Activated CD8-positive, alpha-beta memory T cell treated with anti-CD3 and anti-CD28 coated beads, Interleukin-2, amount 10 ng/mL, durations not matched to agents 7 days and 5 days (primary cell): Measurements from ENCODE around the gene ABCA12. TPM values are rescaled to one million over a fixed set of nuclear protein-coding genes. Genes with fewer than 3 reads are reported as not detected.

ENCODE experiments used
- ATAC-seq: fragments of 150-1000 bp; cut with Tn5 transposase; one replicate; pipeline ENCODE4 v1.10.0; 2021; ENCODE audit warnings: moderate library complexity
- CTCF ChIA-PET: fragments of 350-600 bp; sonication (Branson Sonifier 250); formaldehyde crosslinking; loops from one replicate; lab custom pipeline; 2021; ENCODE audit warnings: antibody characterized with exemption; lab: Charles Lee
- DNase-seq: peaks from one replicate; pipeline ENCODE4 v3.0.0-alpha.2; 2020
- H3K27ac Mint-ChIP-seq: one replicate; pipeline ENCODE4 v1.8.0; 2021; ENCODE audit warnings: mild to moderate bottlenecking, mixed read lengths
- H3K27me3 Mint-ChIP-seq: one replicate; pipeline ENCODE4 v1.8.0; 2021; ENCODE audit warnings: mixed read lengths
- H3K36me3 Mint-ChIP-seq: one replicate; pipeline ENCODE4 v1.8.0; 2021; ENCODE audit warnings: mild to moderate bottlenecking, mixed read lengths
- H3K4me1 Mint-ChIP-seq: one replicate; pipeline ENCODE4 v1.8.0; 2021; ENCODE audit warnings: mixed read lengths
- H3K4me3 Mint-ChIP-seq: one replicate; pipeline ENCODE4 v1.8.0; 2021; ENCODE audit warnings: mild to moderate bottlenecking, moderate library complexity, mixed read lengths
- H3K9me3 Mint-ChIP-seq: one replicate; pipeline ENCODE4 v1.8.0; 2022; ENCODE audit warnings: low read depth, mixed read lengths
- total RNA-seq, 2 experiments: library from RNA; stranded (reverse); gene quantifications; one replicate each; pipeline ENCODE4 v1.2.3, GENCODE V29; 2021

The ABCA12 gene
- total RNA-seq, 2 experiments from 2014 or later = not detected

GRCh38 chr2:215003001-215003400, 135.4 kb downstream of the ABCA12 start:
- CTCF ChIA-PET = no interaction called here
- Mint-ChIP-seq H3K36me3 (no peaks in the 10 kb centered on the region), H3K27me3 (peaks cover 6% of the 10 kb centered on the region), H3K9me3 (no peaks in the 10 kb centered on the region), H3K4me3 (no peak overlapping the region), H3K4me1 (no peaks in the 10 kb centered on the region), H3K27ac (no peak overlapping the region)
- DNase-seq = no peak
- no peak for ATAC-seq

GRCh38 chr2:215002500-215002899, 135.9 kb downstream of the ABCA12 start:
- H3K27me3 Mint-ChIP-seq = peaks cover 6% of the 10 kb centered on the region
- no peaks in the 10 kb centered on the region for H3K4me1 Mint-ChIP-seq
- no peak overlapping the region for H3K4me3 Mint-ChIP-seq
- ATAC-seq = no peak
- no peak for DNase-seq
- H3K27ac Mint-ChIP-seq = no peak overlapping the region
- CTCF ChIA-PET = no interaction called here
- H3K36me3 Mint-ChIP-seq = no peaks in the 10 kb centered on the region
- H3K9me3 Mint-ChIP-seq = no peaks in the 10 kb centered on the region

GRCh38 chr2:215000721-215001120, 137.7 kb downstream of the ABCA12 start:
- Mint-ChIP-seq H3K4me1 (no peaks in the 10 kb centered on the region), H3K4me3 (no peak overlapping the region), H3K36me3 (no peaks in the 10 kb centered on the region), H3K9me3 (no peaks in the 10 kb centered on the region), H3K27ac (no peak overlapping the region), H3K27me3 (peaks cover 3% of the 10 kb centered on the region)
- DNase-seq = no peak
- ATAC-seq = no peak
- CTCF ChIA-PET = no interaction called here

- H3K4me1 Mint-ChIP-seq = no peaks in the 10 kb centered on the region
- DNase-seq (no peak), ATAC-seq (no peak)
- H3K27me3 Mint-ChIP-seq = peaks cover 3% of the 10 kb centered on the region
- H3K36me3 Mint-ChIP-seq = no peaks in the 10 kb centered on the region
- no peak overlapping the region for H3K4me3 Mint-ChIP-seq
- H3K27ac Mint-ChIP-seq = no peak overlapping the region
- CTCF ChIA-PET = no interaction called here
- no peaks in the 10 kb centered on the region for H3K9me3 Mint-ChIP-seq
Observed at GRCh38 chr2:214995926-214996670, 142.3 kb downstream of the ABCA12 start.

DNA sequence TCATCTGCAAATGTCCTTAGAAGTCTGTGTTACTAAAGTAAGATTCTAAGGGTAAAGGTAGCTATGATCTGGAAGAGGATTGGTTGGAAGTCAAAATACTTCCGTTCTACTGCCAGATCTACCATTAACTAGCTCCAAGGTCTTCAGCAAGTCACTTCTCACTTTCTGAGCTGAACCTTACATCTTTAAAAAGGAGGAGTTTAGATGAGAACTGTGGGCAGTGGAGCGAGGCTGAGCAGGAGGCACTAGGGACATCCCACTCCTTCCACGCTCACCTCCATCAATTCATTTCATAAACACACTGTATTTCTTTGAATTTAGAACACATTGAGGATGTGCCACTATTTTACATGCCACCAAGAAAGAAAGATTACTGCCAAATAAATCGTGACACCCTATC, 143.0 kb downstream of the ABCA12 start:
- H3K27me3 Mint-ChIP-seq = peaks cover under 1% of the 10 kb centered on the region
- ATAC-seq = no peak
- H3K4me3 Mint-ChIP-seq = no peak overlapping the region
- DNase-seq = no peak
- H3K9me3 Mint-ChIP-seq = no peaks in the 10 kb centered on the region
- CTCF ChIA-PET = no interaction called here
- no peaks in the 10 kb centered on the region for H3K4me1 Mint-ChIP-seq
- H3K36me3 Mint-ChIP-seq = no peaks in the 10 kb centered on the region
- H3K27ac Mint-ChIP-seq = no peak overlapping the region

DNA sequence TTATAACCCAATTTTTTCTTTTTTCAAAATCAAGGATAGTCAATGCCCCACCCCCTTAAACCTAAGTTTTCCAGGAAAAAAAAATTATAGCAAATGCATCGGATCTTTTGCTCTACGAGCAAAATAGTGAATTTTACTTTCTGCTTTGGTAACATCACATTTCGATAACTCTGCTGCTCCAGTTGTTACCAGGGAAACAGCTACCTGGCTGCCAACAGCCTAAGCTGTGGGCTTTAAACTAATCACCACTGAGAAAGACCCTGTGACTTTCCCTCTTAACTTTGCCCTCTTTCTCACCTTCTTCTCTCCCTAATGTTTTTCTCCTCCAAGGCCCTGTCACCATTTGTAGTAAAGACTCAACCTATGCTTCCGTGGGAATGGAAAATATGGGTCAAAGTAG, 145.5 kb downstream of the ABCA12 start:
- ATAC-seq = no peak
- CTCF ChIA-PET = no interaction called here
- Mint-ChIP-seq H3K9me3 (no peaks in the 10 kb centered on the region), H3K4me3 (no peak overlapping the region), H3K36me3 (no peaks in the 10 kb centered on the region), H3K27me3 (no peaks in the 10 kb centered on the region), H3K27ac (no peak overlapping the region), H3K4me1 (no peaks in the 10 kb centered on the region)
- DNase-seq = no peak

GRCh38 chr2:214989187-214989586, 149.2 kb downstream of the ABCA12 start:
- ATAC-seq = no peak
- no peak overlapping the region for H3K27ac Mint-ChIP-seq
- H3K4me1 Mint-ChIP-seq = no peaks in the 10 kb centered on the region
- no peak for DNase-seq
- no peaks in the 10 kb centered on the region for H3K9me3 Mint-ChIP-seq
- CTCF ChIA-PET = no interaction called here
- no peaks in the 10 kb centered on the region for H3K36me3 Mint-ChIP-seq
- no peak overlapping the region for H3K4me3 Mint-ChIP-seq
- no peaks in the 10 kb centered on the region for H3K27me3 Mint-ChIP-seq

- no peaks in the 10 kb centered on the region for H3K9me3 Mint-ChIP-seq
- CTCF ChIA-PET = no interaction called here
- H3K4me1 Mint-ChIP-seq = no peaks in the 10 kb centered on the region
- H3K36me3 Mint-ChIP-seq = no peaks in the 10 kb centered on the region
- no peaks in the 10 kb centered on the region for H3K27me3 Mint-ChIP-seq
- DNase-seq (no peak), ATAC-seq (no peak)
- no peak overlapping the region for H3K27ac Mint-ChIP-seq
- no peak overlapping the region for H3K4me3 Mint-ChIP-seq
Observed at GRCh38 chr2:214987261-214987660, 151.2 kb downstream of the ABCA12 start.

DNA sequence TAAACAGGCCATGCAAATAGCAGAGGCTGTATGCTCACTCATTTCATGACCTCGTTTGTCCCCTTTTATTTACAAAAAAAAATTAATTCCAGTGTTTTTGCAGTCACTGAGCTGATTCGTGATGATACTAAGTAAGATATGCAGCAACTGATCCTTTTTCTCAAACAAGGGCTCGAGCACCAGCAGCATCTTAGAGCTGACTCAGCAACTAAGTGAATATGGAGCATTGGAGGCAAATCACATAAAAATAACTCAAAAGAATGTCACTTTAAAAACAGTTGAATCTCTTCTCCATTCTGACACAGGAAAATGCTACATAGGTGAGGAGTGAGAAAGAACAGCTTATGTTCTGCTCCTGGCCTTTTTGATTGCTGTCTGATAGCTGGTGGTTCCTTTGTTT, 152.8 kb downstream of the ABCA12 start:
- H3K4me1 Mint-ChIP-seq = no peaks in the 10 kb centered on the region
- ATAC-seq = no peak
- H3K4me3 Mint-ChIP-seq = no peak overlapping the region
- H3K36me3 Mint-ChIP-seq = no peaks in the 10 kb centered on the region
- no peaks in the 10 kb centered on the region for H3K27me3 Mint-ChIP-seq
- no peak overlapping the region for H3K27ac Mint-ChIP-seq
- H3K9me3 Mint-ChIP-seq = no peaks in the 10 kb centered on the region
- CTCF ChIA-PET = no interaction called here
- DNase-seq = no peak

DNA sequence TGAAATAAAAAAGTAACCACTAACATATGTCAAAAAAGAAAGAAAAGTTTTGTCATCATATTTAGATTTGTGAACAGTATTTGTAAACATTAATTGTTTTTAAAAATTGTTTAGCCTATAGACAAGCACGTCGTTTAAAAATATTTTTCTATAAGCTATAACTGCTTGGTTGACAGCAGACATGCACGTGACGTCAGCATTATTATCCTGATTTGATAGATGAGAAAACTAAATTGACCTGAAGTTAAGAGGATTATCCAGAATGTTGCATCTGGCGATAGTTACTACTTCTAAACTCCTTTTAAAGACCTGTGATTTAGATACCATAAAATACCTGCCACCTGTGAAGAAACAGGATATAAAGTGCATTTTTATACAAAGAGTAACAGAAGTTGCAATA, 172.0 kb downstream of the ABCA12 start:
- Mint-ChIP-seq H3K9me3 (peaks cover 6% of the 10 kb centered on the region), H3K27ac (no peak overlapping the region), H3K36me3 (no peaks in the 10 kb centered on the region), H3K4me3 (no peak overlapping the region), H3K27me3 (no peaks in the 10 kb centered on the region), H3K4me1 (no peaks in the 10 kb centered on the region)
- ATAC-seq = no peak
- DNase-seq = no peak
- CTCF ChIA-PET = no interaction called here

DNA sequence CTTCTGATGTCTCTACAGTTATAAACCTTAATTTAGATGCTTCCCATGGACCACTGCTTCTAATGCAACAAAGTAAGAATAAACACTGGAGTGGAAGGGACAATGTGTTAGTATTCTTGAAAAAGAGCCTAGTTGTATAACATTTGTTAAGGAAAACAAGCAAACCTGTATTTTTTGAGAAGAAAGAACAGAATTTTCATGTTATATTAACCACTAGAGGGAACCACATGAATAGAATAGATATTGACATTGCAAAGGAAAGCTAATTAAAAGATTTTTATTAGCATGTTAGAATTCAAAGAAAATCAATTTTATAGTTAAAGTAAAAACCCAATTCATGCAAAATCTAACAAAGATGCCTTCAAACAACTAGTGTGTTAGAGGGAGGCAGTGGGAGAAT, 177.7 kb downstream of the ABCA12 start:
- no peaks in the 10 kb centered on the region for H3K36me3 Mint-ChIP-seq
- H3K9me3 Mint-ChIP-seq = peaks cover 6% of the 10 kb centered on the region
- H3K4me3 Mint-ChIP-seq = no peak overlapping the region
- CTCF ChIA-PET = no interaction called here
- no peaks in the 10 kb centered on the region for H3K27me3 Mint-ChIP-seq
- H3K27ac Mint-ChIP-seq = no peak overlapping the region
- DNase-seq = no peak
- H3K4me1 Mint-ChIP-seq = no peaks in the 10 kb centered on the region
- ATAC-seq = no peak

DNA sequence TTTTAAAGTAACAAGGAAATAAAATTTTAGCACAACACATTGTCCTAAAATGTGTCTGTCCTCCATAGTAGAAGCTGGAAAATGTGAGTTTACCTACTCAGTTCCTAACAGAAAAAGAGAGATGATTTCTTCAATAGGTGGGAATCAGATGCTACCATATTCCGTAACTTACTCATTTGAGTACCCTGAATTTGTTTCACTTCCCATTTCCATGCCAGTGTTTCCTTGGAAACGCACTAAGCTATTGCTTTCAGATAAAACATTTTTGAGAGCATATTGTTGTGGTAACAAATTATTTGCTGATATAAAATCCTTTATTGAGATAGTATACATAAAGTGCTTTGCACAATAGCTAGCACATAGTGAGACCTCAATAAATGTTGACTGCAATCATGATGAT, 191.5 kb downstream of the ABCA12 start:
- no peak for ATAC-seq

DNA sequence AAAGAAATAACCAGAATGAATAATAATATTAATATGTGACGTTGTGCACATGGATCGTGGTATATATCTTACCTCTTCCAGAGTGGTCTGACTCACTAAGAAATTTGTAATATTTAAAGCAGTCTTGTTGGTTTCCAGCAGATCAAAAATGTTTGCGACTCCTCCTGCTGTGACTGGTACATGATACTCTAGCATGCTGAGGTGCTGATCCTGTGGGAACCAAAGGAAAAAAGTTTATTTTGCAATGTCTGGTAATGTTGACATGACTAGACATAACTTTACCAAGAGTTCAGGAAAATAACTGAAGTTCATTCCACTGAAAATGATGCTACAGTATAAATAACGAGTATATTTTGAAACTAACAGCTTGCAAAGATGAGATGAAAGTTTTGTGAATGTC, 204.4 kb downstream of the ABCA12 start:
- Mint-ChIP-seq H3K9me3 (no peaks in the 10 kb centered on the region), H3K4me1 (no peaks in the 10 kb centered on the region), H3K27ac (no peak overlapping the region), H3K36me3 (no peaks in the 10 kb centered on the region), H3K4me3 (no peak overlapping the region), H3K27me3 (no peaks in the 10 kb centered on the region)
- CTCF ChIA-PET = no interaction called here
- DNase-seq = no peak
- no peak for ATAC-seq

More for the DNA sequence above, 191.5 kb downstream of the ABCA12 start:
- Mint-ChIP-seq H3K27me3 (no peaks in the 10 kb centered on the region), H3K4me3 (no peak overlapping the region), H3K27ac (no peak overlapping the region), H3K36me3 (no peaks in the 10 kb centered on the region), H3K9me3 (no peaks in the 10 kb centered on the region), H3K4me1 (no peaks in the 10 kb centered on the region)
- CTCF ChIA-PET = no interaction called here
- DNase-seq = no peak

DNA sequence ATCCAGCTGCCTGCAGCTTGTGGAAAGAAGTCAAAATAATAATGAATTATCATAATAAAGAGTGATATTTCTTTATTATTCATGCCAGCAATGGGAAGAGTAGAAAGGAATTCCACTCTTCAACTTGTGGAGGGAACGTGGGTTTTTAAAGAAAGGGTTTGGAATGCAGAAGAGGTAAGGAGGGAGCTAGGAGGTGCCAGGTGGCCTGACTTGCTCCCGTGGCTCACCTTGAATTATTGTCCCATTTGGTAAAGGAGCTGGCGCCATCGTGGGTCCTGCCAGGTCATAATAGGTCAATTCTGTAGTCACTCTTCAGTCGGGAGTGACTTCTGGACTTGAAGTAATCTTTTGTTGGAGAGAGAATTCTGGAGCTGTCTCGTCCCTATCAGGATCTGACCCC, 233.8 kb downstream of the ABCA12 start:
- no peak overlapping the region for H3K27ac Mint-ChIP-seq
- no peaks in the 10 kb centered on the region for H3K4me1 Mint-ChIP-seq
- CTCF ChIA-PET = no interaction called here
- peaks cover 2% of the 10 kb centered on the region for H3K27me3 Mint-ChIP-seq
- no peak overlapping the region for H3K4me3 Mint-ChIP-seq
- DNase-seq (no peak), ATAC-seq (no peak)
- no peaks in the 10 kb centered on the region for H3K9me3 Mint-ChIP-seq
- H3K36me3 Mint-ChIP-seq = no peaks in the 10 kb centered on the region

- H3K27me3 Mint-ChIP-seq = peaks cover 2% of the 10 kb centered on the region
- H3K4me3 Mint-ChIP-seq = no peak overlapping the region
- H3K9me3 Mint-ChIP-seq = no peaks in the 10 kb centered on the region
- H3K36me3 Mint-ChIP-seq = no peaks in the 10 kb centered on the region
- no peak for DNase-seq
- no peak overlapping the region for H3K27ac Mint-ChIP-seq
- H3K4me1 Mint-ChIP-seq = no peaks in the 10 kb centered on the region
- no peak for ATAC-seq
- CTCF ChIA-PET = no interaction called here
Observed at GRCh38 chr2:214904176-214904575, 234.2 kb downstream of the ABCA12 start.
